ENCODE results near the gene IKZF4.

DNA sequence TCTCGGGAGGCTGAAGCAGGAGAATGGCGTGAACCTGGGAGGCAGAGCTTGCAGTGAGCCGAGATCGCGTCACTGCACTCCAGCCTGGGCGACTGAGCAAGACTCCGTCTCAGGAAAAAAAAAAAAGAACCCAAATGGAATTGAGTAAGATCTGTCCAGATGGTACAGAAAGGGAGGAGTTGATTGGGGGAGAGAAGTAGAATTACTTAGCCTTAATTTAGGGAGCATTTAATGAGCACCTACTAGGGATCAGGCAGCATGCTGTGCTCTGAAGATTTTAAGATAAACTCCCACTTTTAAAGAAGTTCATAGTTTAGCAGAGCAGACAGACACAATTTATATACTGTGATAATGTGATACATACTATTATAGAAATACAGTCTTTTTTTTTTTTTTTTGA is 42.5 kb upstream of the IKZF4 start:
- TF ChIP-seq SP1 (CRISPR knock-in tag; conservative IDR thresholded peaks at IDR 0.05) (no peak), GTF2I (CRISPR knock-in tag; conservative IDR thresholded peaks at IDR 0.05) (no peak), ELF4 (CRISPR knock-in tag; IDR thresholded peaks at IDR 0.05; ENCODE audit: low read depth) (no peak), TEAD1 (CRISPR knock-in tag; IDR thresholded peaks at IDR 0.05) (no peak), MYBL2 (CRISPR knock-in tag; IDR thresholded peaks at IDR 0.05) (no peak)
- TF ChIP-seq, protein P1, sequence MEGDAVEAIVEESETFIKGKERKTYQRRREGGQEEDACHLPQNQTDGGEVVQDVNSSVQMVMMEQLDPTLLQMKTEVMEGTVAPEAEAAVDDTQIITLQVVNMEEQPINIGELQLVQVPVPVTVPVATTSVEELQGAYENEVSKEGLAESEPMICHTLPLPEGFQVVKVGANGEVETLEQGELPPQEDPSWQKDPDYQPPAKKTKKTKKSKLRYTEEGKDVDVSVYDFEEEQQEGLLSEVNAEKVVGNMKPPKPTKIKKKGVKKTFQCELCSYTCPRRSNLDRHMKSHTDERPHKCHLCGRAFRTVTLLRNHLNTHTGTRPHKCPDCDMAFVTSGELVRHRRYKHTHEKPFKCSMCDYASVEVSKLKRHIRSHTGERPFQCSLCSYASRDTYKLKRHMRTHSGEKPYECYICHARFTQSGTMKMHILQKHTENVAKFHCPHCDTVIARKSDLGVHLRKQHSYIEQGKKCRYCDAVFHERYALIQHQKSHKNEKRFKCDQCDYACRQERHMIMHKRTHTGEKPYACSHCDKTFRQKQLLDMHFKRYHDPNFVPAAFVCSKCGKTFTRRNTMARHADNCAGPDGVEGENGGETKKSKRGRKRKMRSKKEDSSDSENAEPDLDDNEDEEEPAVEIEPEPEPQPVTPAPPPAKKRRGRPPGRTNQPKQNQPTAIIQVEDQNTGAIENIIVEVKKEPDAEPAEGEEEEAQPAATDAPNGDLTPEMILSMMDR (IDR thresholded peaks at IDR 0.05) = no peak
- TF ChIP-seq, protein P2, sequence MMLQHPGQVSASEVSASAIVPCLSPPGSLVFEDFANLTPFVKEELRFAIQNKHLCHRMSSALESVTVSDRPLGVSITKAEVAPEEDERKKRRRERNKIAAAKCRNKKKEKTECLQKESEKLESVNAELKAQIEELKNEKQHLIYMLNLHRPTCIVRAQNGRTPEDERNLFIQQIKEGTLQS (CRISPR knock-in tag; conservative IDR thresholded peaks at IDR 0.05) = no peak
- TF ChIP-seq, protein P3, sequence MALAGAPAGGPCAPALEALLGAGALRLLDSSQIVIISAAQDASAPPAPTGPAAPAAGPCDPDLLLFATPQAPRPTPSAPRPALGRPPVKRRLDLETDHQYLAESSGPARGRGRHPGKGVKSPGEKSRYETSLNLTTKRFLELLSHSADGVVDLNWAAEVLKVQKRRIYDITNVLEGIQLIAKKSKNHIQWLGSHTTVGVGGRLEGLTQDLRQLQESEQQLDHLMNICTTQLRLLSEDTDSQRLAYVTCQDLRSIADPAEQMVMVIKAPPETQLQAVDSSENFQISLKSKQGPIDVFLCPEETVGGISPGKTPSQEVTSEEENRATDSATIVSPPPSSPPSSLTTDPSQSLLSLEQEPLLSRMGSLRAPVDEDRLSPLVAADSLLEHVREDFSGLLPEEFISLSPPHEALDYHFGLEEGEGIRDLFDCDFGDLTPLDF (CRISPR knock-in tag; IDR thresholded peaks at IDR 0.05) = no peak
- TF ChIP-seq, protein P4, sequence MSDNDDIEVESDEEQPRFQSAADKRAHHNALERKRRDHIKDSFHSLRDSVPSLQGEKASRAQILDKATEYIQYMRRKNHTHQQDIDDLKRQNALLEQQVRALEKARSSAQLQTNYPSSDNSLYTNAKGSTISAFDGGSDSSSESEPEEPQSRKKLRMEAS (CRISPR knock-in tag; IDR thresholded peaks at IDR 0.05) = no peak
- TF ChIP-seq, protein P5, sequence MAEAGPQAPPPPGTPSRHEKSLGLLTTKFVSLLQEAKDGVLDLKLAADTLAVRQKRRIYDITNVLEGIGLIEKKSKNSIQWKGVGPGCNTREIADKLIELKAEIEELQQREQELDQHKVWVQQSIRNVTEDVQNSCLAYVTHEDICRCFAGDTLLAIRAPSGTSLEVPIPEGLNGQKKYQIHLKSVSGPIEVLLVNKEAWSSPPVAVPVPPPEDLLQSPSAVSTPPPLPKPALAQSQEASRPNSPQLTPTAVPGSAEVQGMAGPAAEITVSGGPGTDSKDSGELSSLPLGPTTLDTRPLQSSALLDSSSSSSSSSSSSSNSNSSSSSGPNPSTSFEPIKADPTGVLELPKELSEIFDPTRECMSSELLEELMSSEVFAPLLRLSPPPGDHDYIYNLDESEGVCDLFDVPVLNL (CRISPR knock-in tag; IDR thresholded peaks at IDR 0.05; ENCODE audit: borderline replicate concordance, low read depth) = no peak

All from WTC11 (cell line).